H1 (cell line): Measurements from ENCODE around the gene BCAS3. TPM values are rescaled to one million over a fixed set of nuclear protein-coding genes. Genes with fewer than 3 reads are reported as not detected.
A peak's percentile ranks its signal among the peaks of the same experiment; 100 is the strongest.

ENCODE experiments used
- CTCF ChIA-PET: fragments of 300-600 bp; sonication (Branson Sonifier 250); formaldehyde crosslinking; loops from one replicate; lab custom pipeline; 2021; ENCODE audit not compliant: partially characterized antibody; lab: Charles Lee
- POLR2A ChIA-PET: fragments of 300-600 bp; sonication (Branson Sonifier 250); formaldehyde crosslinking; loops from one replicate; lab custom pipeline; 2021; ENCODE audit warnings: inconsistent platforms; ENCODE audit not compliant: partially characterized antibody; lab: Charles Lee
- DNase-seq, 2 experiments: peaks; one replicate each; pipeline versions ENCODE4 v3.0.0 to v3.0.0-alpha.2; 2010 to 2022; ENCODE audit warnings: low spot score in 2 of 2, low read depth in 1 of 2, mixed read lengths in 1 of 2
- FAIRE-seq: peaks from 2 replicates; lab custom pipeline; 2011; peaks lifted over from hg19 to GRCh38; lab: Jason Lieb, UNC
- H2AFZ ChIP-seq: 2 replicates; pipeline ENCODE4 v1.8.1; 2012; ENCODE audit warnings: low read length, inconsistent platforms
- H2AK5ac ChIP-seq: 2 replicates; pipeline ENCODE4 v1.6.1; 2013; ENCODE audit warnings: low read depth, low read length
- H2BK120ac ChIP-seq: replicated peaks from 2 replicates; pipeline ENCODE3; 2013; ENCODE audit warnings: low read depth, low read length, inconsistent platforms
- H2BK12ac ChIP-seq: 2 replicates; pipeline ENCODE4 v1.6.1; 2013; ENCODE audit warnings: low read depth, low read length
- H2BK15ac ChIP-seq: 2 replicates; pipeline ENCODE4 v1.6.1; 2013; ENCODE audit warnings: low read length
- H2BK20ac ChIP-seq: 2 replicates; pipeline ENCODE4 v1.6.1; 2013; ENCODE audit warnings: low read length
- H2BK5ac ChIP-seq: 2 replicates; pipeline ENCODE4 v1.6.1; 2013; ENCODE audit warnings: low read depth, low read length
- H3K14ac ChIP-seq: 2 replicates; pipeline ENCODE4 v1.6.1; 2013; ENCODE audit warnings: inconsistent platforms; ENCODE audit not compliant: insufficient read length
- H3K18ac ChIP-seq: 2 replicates; pipeline ENCODE4 v1.6.1; 2013; ENCODE audit warnings: low read length; ENCODE audit errors: extremely low read depth
- H3K23ac ChIP-seq: 2 replicates; pipeline ENCODE4 v1.6.1; 2013; ENCODE audit warnings: inconsistent platforms; ENCODE audit not compliant: insufficient read length
- H3K23me2 ChIP-seq: 2 replicates; pipeline ENCODE4 v1.6.1; 2013; ENCODE audit warnings: low read depth, low read length
- H3K27ac ChIP-seq: 2 replicates; pipeline ENCODE4 v1.6.1; 2011; ENCODE audit warnings: low read depth, low read length, inconsistent platforms
- H3K27me3 ChIP-seq, 4 experiments: replicated peaks in 1 of 4; 1 replicate in 1 of 4; 2 replicates in 3 of 4; pipeline versions ENCODE4 v1.6.1 to v1.8.1; 2011 to 2013; ENCODE audit warnings: low read length in 3 of 4, mild to moderate bottlenecking in 3 of 4, inconsistent platforms in 2 of 4, mixed read lengths in 2 of 4, moderate library complexity in 1 of 4; ENCODE audit not compliant: control insufficient read depth in 3 of 4, insufficient read depth in 3 of 4; ENCODE audit errors: extremely low read depth in 1 of 4
- H3K36me3 ChIP-seq, 4 experiments: 2 replicates each; pipeline versions ENCODE4 v1.6.1 to v1.8.1; 2011 to 2013; ENCODE audit warnings: mild to moderate bottlenecking in 4 of 4, low read length in 3 of 4, moderate library complexity in 2 of 4, control low read depth in 1 of 4, inconsistent platforms in 1 of 4; ENCODE audit not compliant: insufficient read depth in 4 of 4, control insufficient read depth in 2 of 4
- H3K4ac ChIP-seq: replicated peaks from 2 replicates; pipeline ENCODE3; 2013; ENCODE audit warnings: low read length, low read depth, mixed read lengths, inconsistent platforms; ENCODE audit not compliant: insufficient read length
- H3K4me1 ChIP-seq, 4 experiments: replicated peaks in 1 of 4; 1 replicate in 1 of 4; 2 replicates in 3 of 4; pipeline versions ENCODE4 v1.6.1 to v1.8.1; 2011 to 2013; ENCODE audit warnings: low read length in 3 of 4, inconsistent platforms in 2 of 4, mixed read lengths in 1 of 4; ENCODE audit not compliant: insufficient read depth in 4 of 4, control insufficient read depth in 3 of 4
- H3K4me2 ChIP-seq, 2 experiments: 2 replicates each; pipeline versions ENCODE4 v1.6.1 to v1.8.1; 2011 to 2013; ENCODE audit warnings: low read depth in 2 of 2, low read length in 2 of 2, control low read depth in 1 of 2, inconsistent platforms in 1 of 2, mild to moderate bottlenecking in 1 of 2; ENCODE audit not compliant: insufficient read depth in 1 of 2
- H3K4me3 ChIP-seq, 4 experiments: fragments of 200-600, 300-600 bp in 1 of 4; sonication (generic), shearing (Covaris generic), sonication (Bioruptor Twin) in 1 of 4; 2 replicates each; pipeline versions ENCODE4 v1.5.1 to v1.8.1; 2011 to 2016; ENCODE audit warnings: low read length in 4 of 4, low read depth in 3 of 4, control low read depth in 2 of 4, inconsistent platforms in 2 of 4, mild to moderate bottlenecking in 2 of 4, mixed read lengths in 1 of 4, moderate library complexity in 1 of 4; ENCODE audit not compliant: insufficient read depth in 2 of 4; ENCODE audit errors: extremely low read depth in 1 of 4
- H3K56ac ChIP-seq: replicated peaks from 2 replicates; pipeline ENCODE3; 2013; ENCODE audit warnings: low read depth, mild to moderate bottlenecking, mixed read lengths, low read length, inconsistent platforms; ENCODE audit not compliant: insufficient read length
- H3K79me1 ChIP-seq: 2 replicates; pipeline ENCODE4 v1.6.1; 2013; ENCODE audit warnings: low read depth, low read length, control low read depth
- H3K79me2 ChIP-seq, 2 experiments: 2 replicates each; pipeline versions ENCODE4 v1.6.1 to v1.8.1; 2012 to 2013; ENCODE audit warnings: low read length in 2 of 2, mild to moderate bottlenecking in 2 of 2, inconsistent platforms in 1 of 2; ENCODE audit not compliant: insufficient read depth in 2 of 2, control insufficient read depth in 1 of 2
- H3K9ac ChIP-seq, 4 experiments: replicated peaks in 1 of 4; 1 replicate in 1 of 4; 2 replicates in 3 of 4; pipeline versions ENCODE4 v1.6.1 to v1.8.1; 2011 to 2013; ENCODE audit warnings: low read depth in 3 of 4, low read length in 3 of 4, control low read depth in 2 of 4, mild to moderate bottlenecking in 2 of 4, moderate library complexity in 2 of 4, inconsistent platforms in 1 of 4; ENCODE audit errors: extremely low read depth in 1 of 4
- H3K9me3 ChIP-seq, 2 experiments: 2 replicates each; pipeline versions ENCODE4 v1.6.1 to v1.8.1; 2012 to 2013; ENCODE audit warnings: mild to moderate bottlenecking in 2 of 2, moderate library complexity in 2 of 2, control low read depth in 1 of 2, inconsistent platforms in 1 of 2, low read depth in 1 of 2, low read length in 1 of 2, mixed read lengths in 1 of 2; ENCODE audit not compliant: insufficient read depth in 2 of 2
- H4K20me1 ChIP-seq, 2 experiments: replicated peaks in 1 of 2; 2 replicates each; pipeline versions ENCODE3 to v1.8.1; 2011 to 2013; ENCODE audit warnings: inconsistent platforms in 2 of 2, low read length in 2 of 2, mild to moderate bottlenecking in 1 of 2; ENCODE audit not compliant: insufficient read depth in 2 of 2, control insufficient read depth in 1 of 2
- H4K5ac ChIP-seq: 2 replicates; pipeline ENCODE4 v1.6.1; 2013; ENCODE audit warnings: low read length, low read depth, mixed read lengths, inconsistent platforms; ENCODE audit not compliant: insufficient read length
- H4K8ac ChIP-seq: 2 replicates; pipeline ENCODE4 v1.8.0; 2013; ENCODE audit warnings: mild to moderate bottlenecking, moderate library complexity, low read length, inconsistent platforms; ENCODE audit not compliant: insufficient read depth; ENCODE audit errors: extremely low read depth
- H4K91ac ChIP-seq: replicated peaks from 2 replicates; pipeline ENCODE3; 2013; ENCODE audit warnings: low read length, mixed read lengths, inconsistent platforms; ENCODE audit not compliant: insufficient read length
- BCL11A ChIP-seq, 2 experiments: IDR thresholded peaks; one replicate each; pipeline ENCODE4 v1.6.1; 2011; ENCODE audit warnings: low read depth in 2 of 2, low read length in 2 of 2, mild to moderate bottlenecking in 2 of 2
- CBX5 ChIP-seq: fragments of 300-800, 300-1000 bp; sonication (generic); IDR thresholded peaks from 2 replicates; pipeline ENCODE4 v1.7.1; 2016; ENCODE audit warnings: antibody characterized with exemption, low read length, low read depth
- CREB1 ChIP-seq: IDR thresholded peaks from 2 replicates; pipeline ENCODE4 v1.6.1; 2012; ENCODE audit warnings: inconsistent platforms
- CTBP2 ChIP-seq: IDR thresholded peaks from 2 replicates; pipeline ENCODE4 v1.7.0; 2011; ENCODE audit warnings: borderline replicate concordance, mild to moderate bottlenecking, moderate library complexity, mixed read lengths, low read length; ENCODE audit not compliant: insufficient read depth, insufficient read length
- EGR1 ChIP-seq: IDR thresholded peaks from 2 replicates; pipeline ENCODE4 v1.6.1; 2011; ENCODE audit warnings: low read depth, low read length, borderline replicate concordance
- KDM4A ChIP-seq: IDR thresholded peaks from one replicate; pipeline ENCODE4 v1.7.1; 2012; ENCODE audit warnings: low read depth, mild to moderate bottlenecking, moderate library complexity, low read length, inconsistent platforms; ENCODE audit not compliant: severe bottlenecking
- RNF2 ChIP-seq: fragments of 200-900, 300-1000 bp; sonication (generic); IDR thresholded peaks from 2 replicates; pipeline ENCODE4 v1.7.1; 2016; ENCODE audit warnings: borderline replicate concordance, low read depth, mild to moderate bottlenecking, antibody characterized with exemption, low read length; ENCODE audit not compliant: poor library complexity, severe bottlenecking; ENCODE audit errors: missing control alignments
- TBP ChIP-seq: IDR thresholded peaks from 2 replicates; pipeline ENCODE4 v1.6.1; 2011; ENCODE audit warnings: low read depth, low read length, improper control_type of control experiment
- WGBS, 2 experiments: shearing (Covaris generic) in 1 of 2; methylation state at CpG; one replicate each; pipeline versions ENCODE4 v1.1.6 to v1.1.7; 2013 to 2015; ENCODE audit warnings: low lambda C conversion rate in 2 of 2, mixed read lengths in 2 of 2, inconsistent platforms in 1 of 2, low coverage in 1 of 2, missing lambda C conversion rate in 1 of 2; ENCODE audit not compliant: insufficient replicate concordance in 2 of 2, insufficient coverage in 1 of 2, insufficient read length in 1 of 2; ENCODE audit errors: extremely low coverage in 1 of 2, missing lambda C conversion rate in 1 of 2; 5-methylcytosine and 5-hydroxymethylcytosine counted together
- polyA plus RNA-seq, 7 experiments: library from polyadenylated mRNA; depleted of rRNA in 3 of 7; stranded (reverse) in 5 of 7; unstranded in 2 of 7; fragments of >200 nt in 5 of 7; fragments of 200-250 nt in 2 of 7; gene quantifications; 1 replicate in 5 of 7; 2 replicates in 1 of 7; 4 replicates in 1 of 7; pipeline versions ENCODE4 v1.2.1 to v1.2.3, GENCODE V29; 2011 to 2013; ENCODE audit warnings: missing spikeins in 2 of 7, mixed read lengths in 2 of 7
- total RNA-seq: library from RNA; stranded (reverse); fragmentation: NEBNext Ultra II Directional; extraction: Animal tissue kit (Norgen Biotek cat#: 25700); gene quantifications from 2 replicates; pipeline ENCODE4 v1.2.1, GENCODE V29; 2021
- TF ChIP-seq, protein P1 (sequence below), 3 experiments: IDR thresholded peaks; 1 replicate in 2 of 3; 2 replicates in 1 of 3; pipeline versions ENCODE4 v1.5.1 to v1.6.1; 2011; ENCODE audit warnings: low read length in 3 of 3, mild to moderate bottlenecking in 3 of 3, inconsistent platforms in 2 of 3, low read depth in 1 of 3, moderate library complexity in 1 of 3; ENCODE audit not compliant: insufficient read depth in 1 of 3; ENCODE audit errors: control extremely low read depth in 1 of 3

Gene BCAS3
- total and polyA plus RNA-seq, 2 of the 8 experiments (the other 6 are each of a cell fraction or from before 2014, with no cell fraction given) = 9.9 to 13.3 TPM

DNA sequence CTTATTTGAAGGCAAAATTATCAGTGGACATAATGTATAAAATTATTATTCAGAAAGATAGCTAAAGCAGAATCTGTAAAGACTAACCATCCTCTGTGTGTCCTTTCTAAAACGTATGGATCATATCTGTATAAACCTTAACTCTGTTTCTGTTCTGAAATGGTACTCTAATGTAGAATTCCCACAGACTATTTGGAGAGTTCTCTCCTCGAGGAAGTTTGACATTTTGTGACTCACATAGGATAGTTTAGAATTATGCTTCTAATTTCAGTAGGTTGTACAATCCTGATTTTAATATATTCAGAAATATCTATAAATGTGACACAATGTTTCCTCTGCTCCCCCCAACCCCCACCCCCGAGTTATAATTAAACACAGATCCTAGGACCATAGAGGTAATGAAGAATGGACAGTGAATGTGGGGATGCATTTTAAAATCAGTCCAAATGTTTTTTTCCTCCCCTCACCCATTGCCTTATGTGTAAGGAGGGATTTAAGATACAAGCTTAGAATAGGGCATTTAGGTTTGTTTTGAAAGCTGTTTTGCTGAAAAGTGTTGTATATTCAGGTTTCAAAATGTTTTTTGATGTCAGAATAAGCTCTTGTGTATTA, 66.8 kb downstream of the BCAS3 start:
- Histone ChIP-seq H3K9me3 (no peaks in the 10 kb centered on the region), H4K5ac (no peak overlapping the region), H3K27ac (peak overlapping the region; percentile 33; the same call in 1 of the 2 replicates), H3K14ac (no peak overlapping the region), H2BK5ac (no peak overlapping the region), H3K23me2 (no peaks in the 10 kb centered on the region), H3K18ac (no peak overlapping the region), H3K4me3 (peak overlapping the region in 1 of 4 experiments; percentile 41; a peak in 1 of 8 replicates), H4K8ac (no peak overlapping the region), H4K91ac (no peak overlapping the region), H3K56ac (no peak overlapping the region), H3K23ac (no peak overlapping the region), H3K4me2 (peak overlapping the region; percentile 19 to 49; a peak in 1 of 4 replicates), H3K79me1 (no peaks in the 10 kb centered on the region), H2BK12ac (no peak overlapping the region), H2BK20ac (no peak overlapping the region), H2AFZ (no peak overlapping the region), H3K4me1 (peaks cover 0 to 12% (median 7%) of the 10 kb centered on the region in 4 experiments; a peak in 3 of 7 replicates), H2AK5ac (no peak overlapping the region), H3K36me3 (no peaks in the 10 kb centered on the region), H3K79me2 (no peaks in the 10 kb centered on the region), H4K20me1 (no peaks in the 10 kb centered on the region), H2BK120ac (no peak overlapping the region), H3K27me3 (no peaks in the 10 kb centered on the region), H3K4ac (no peak overlapping the region), H2BK15ac (no peak overlapping the region), H3K9ac (no peak overlapping the region)
- POLR2A ChIA-PET = no interaction called here
- CTCF ChIA-PET = interaction anchor here (1.6 kb wide), 1 partner anchor 11 kb away, joined by 4 read pairs; no protein-coding TSS in a partner anchor
- 56% methylated on average over 3 of the region's 3 CpGs; no CpG with 5 or more reads in 1 of the 2 experiments for WGBS, 2 experiments
- FAIRE-seq (no peak), DNase-seq (no peak)
- no peak for TF ChIP-seq CTBP2
- no peak for TF ChIP-seq EGR1
- no peak for TF ChIP-seq CREB1
- TF ChIP-seq CBX5 = no peak
- TF ChIP-seq BCL11A (IDR thresholded peaks at IDR 0.05; ENCODE audit: low read depth in 2 of 2, low read length in 2 of 2) = no peak
- TF ChIP-seq RNF2 = no peak
- TF ChIP-seq, protein P1, sequence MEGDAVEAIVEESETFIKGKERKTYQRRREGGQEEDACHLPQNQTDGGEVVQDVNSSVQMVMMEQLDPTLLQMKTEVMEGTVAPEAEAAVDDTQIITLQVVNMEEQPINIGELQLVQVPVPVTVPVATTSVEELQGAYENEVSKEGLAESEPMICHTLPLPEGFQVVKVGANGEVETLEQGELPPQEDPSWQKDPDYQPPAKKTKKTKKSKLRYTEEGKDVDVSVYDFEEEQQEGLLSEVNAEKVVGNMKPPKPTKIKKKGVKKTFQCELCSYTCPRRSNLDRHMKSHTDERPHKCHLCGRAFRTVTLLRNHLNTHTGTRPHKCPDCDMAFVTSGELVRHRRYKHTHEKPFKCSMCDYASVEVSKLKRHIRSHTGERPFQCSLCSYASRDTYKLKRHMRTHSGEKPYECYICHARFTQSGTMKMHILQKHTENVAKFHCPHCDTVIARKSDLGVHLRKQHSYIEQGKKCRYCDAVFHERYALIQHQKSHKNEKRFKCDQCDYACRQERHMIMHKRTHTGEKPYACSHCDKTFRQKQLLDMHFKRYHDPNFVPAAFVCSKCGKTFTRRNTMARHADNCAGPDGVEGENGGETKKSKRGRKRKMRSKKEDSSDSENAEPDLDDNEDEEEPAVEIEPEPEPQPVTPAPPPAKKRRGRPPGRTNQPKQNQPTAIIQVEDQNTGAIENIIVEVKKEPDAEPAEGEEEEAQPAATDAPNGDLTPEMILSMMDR (IDR thresholded peaks at IDR 0.05; ENCODE audit: control extremely low read depth in 1 of 3, insufficient read depth in 1 of 3, low read depth in 1 of 3, low read length in 3 of 3) = no peak
- TF ChIP-seq KDM4A = no peak
- TF ChIP-seq TBP = no peak
